GM12801 (cell line): Measurements from ENCODE around the gene DMXL1.

Source experiments
- TF ChIP-seq, protein P1 (sequence below): IDR thresholded peaks from one replicate; pipeline ENCODE4 v1.5.1; 2011; ENCODE audit warnings: control low read depth; ENCODE audit not compliant: insufficient read length; ENCODE audit errors: extremely low read depth

The DMXL1 gene, protein sequence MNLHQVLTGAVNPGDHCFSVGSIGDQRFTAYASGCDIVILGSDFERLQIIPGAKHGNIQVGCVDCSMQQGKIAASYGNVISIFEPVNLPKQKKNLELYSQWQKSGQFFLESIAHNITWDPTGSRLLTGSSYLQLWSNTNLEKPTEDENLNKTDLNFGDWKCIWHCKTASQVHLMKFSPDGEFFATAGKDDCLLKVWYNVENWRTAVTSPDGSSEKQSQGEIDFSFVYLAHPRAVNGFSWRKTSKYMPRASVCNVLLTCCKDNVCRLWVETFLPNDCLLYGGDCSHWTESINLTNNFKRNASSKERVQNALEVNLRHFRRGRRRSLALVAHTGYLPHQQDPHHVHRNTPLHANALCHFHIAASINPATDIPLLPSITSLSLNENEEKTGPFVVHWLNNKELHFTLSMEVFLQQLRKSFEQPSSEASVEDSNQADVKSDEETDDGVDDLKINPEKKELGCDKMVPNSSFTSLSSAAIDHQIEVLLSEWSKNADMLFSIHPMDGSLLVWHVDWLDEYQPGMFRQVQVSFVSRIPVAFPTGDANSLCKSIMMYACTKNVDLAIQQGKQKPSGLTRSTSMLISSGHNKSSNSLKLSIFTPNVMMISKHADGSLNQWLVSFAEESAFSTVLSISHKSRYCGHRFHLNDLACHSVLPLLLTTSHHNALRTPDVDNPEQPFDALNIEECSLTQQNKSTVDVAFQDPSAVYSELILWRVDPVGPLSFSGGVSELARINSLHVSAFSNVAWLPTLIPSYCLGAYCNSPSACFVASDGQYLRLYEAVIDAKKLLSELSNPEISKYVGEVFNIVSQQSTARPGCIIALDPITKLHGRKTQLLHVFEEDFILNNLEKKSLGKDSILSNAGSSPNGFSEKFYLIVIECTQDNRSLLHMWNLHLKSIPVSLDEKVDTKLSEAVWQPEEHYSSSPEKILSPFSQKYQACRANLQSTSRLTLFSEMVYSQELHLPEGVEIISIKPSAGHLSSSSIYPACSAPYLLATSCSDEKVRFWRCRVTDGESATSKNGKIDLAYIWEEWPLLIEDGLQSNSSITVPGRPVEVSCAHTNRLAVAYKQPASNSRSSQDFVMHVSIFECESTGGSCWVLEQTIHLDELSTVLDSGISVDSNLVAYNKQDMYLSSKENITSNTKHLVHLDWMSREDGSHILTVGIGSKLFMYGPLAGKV (N-terminal part only)

DNA sequence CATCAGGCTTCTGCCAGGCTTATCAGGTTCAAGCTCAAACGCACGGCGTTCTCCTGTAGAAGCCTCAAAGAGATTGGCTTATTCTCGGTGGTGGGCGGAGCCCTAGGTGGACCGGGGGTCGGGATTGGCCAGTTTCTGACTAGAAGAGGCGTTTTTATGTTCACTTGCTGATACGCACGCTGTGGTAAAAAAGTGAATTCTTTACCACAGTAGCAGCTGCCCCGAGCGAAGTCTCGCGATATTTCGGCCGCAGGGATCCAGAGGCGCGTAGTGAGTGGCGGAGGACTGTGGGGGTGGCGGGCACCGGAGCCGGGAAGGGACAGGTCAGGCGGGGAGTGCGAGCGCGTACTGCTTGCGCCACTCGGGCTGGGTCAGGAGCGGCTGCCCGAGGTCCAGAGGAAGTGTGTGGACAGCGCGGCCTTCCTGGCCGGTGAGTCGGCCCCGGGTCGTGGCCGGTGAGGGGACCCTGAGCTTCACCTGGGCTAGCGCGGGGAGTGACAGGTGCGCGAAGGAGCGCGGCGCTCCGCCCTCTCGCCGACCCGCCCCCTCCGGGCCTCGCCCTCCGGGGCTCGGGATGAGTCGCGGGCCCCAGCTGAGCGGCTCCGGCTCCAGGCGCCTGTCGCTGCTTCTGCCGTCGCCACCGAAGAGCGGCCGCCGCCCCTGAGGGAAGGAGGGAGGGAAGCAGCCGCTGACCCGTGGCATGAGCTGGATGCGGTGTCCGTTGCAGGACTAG is at the start of gene DMXL1:
TSS of gene DMXL1 (plus strand) at position 260 of the 733 bp plus-strand sequence. CDS start 483 bp downstream, outside the sequence.
- TF ChIP-seq, protein P1, sequence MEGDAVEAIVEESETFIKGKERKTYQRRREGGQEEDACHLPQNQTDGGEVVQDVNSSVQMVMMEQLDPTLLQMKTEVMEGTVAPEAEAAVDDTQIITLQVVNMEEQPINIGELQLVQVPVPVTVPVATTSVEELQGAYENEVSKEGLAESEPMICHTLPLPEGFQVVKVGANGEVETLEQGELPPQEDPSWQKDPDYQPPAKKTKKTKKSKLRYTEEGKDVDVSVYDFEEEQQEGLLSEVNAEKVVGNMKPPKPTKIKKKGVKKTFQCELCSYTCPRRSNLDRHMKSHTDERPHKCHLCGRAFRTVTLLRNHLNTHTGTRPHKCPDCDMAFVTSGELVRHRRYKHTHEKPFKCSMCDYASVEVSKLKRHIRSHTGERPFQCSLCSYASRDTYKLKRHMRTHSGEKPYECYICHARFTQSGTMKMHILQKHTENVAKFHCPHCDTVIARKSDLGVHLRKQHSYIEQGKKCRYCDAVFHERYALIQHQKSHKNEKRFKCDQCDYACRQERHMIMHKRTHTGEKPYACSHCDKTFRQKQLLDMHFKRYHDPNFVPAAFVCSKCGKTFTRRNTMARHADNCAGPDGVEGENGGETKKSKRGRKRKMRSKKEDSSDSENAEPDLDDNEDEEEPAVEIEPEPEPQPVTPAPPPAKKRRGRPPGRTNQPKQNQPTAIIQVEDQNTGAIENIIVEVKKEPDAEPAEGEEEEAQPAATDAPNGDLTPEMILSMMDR: no peak

DNA sequence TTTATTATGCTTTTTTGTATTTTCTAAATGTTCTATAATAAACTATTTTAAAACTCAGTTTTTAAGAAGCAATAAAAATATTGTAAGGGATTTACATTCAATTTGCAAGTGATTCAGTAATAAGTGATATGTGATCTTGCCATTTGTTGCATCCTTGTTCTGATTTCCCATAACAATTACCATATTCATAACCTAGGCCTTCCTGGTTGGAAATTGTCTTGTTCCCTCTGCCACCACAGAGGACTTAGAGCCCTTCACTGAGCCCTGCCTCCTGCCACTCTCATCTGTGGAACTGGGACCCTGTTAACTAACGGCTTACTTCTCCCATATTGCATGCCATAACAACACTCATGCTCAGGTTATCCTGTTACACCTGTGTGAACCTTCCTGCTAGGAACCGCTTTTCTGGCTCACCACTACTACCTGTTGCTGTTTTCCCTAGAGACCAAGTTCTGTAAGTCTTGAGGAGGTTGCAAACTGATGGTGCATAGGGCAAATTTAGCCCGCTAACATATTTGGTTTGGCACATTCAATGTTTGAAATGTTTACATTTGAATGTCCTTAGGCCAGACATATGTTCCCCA is 49.6 kb upstream of the DMXL1 start:
- TF ChIP-seq, protein P1: no peak

DNA sequence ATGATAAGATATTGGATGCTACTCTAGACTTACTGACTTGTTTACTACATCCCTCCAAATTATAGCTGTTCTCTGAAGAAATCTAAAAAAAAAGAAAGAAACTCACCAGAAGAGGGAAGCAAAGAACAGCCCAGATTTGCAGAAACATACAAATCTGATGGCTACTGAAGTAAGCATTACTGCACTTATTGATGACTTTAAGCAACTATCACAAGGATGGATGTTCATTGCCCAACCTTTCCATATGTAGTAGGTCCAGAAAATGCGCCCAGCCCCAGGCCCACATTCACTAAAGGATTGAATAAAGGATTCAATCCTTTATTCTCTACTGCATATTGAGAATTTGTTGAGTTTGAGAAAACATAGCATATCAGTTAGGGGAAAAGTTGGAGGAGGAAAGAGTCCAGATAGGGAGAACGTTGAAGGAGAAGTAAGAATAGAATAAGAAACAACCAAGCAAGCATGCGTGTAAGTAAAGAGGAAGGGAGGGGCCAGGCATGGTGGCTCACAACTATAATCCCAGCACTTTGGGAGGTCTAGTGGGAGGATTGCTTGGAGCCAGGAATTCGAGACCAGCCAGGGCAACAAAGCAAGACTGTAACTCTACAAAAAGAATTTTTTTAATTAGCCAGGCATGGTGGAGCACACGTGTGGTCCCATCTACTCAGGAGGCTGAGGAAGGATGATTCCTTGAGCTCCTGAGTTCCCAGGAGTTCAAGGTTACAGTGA is 48.7 kb upstream of the DMXL1 start:
- TF ChIP-seq, protein P1: no peak

DNA sequence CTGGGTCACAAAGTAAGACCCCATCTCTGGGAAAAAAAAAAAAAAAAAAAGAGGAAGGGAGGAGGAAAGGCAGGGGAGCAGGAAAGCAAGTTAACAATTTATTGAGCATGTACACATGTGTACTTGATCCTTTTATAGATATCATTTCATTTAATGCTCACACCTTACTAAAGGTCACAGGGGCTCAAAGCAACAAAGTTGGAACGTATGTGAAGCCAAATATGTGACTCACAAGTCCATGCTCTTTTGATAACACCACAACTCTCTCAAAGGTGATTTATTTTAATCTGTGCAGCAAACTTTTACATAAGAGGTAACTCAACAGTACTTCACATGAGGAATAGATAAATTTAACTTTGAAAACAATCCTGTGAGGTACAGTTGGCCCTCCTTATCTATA is 48.1 kb upstream of the DMXL1 start:
- TF ChIP-seq, protein P1: no peak

DNA sequence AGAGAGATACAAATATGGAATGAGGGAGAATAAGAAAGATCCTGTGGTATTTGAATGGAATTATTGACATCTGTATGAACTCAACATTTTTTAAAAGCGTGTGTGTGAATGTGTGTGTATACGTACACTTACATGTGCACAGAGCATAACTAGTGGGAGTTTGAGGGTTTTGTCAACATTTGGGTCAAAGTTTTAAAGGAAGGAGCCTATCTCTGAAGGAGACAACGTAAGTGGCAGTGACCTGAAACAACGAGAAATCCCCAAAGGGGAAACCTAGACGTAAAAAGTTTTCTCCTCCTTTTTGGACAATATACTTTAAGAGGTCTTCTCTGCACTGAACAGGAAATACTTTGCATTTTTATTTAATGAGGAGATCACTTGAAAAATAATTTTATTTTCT is 42.3 kb upstream of the DMXL1 start:
- TF ChIP-seq, protein P1: no peak

DNA sequence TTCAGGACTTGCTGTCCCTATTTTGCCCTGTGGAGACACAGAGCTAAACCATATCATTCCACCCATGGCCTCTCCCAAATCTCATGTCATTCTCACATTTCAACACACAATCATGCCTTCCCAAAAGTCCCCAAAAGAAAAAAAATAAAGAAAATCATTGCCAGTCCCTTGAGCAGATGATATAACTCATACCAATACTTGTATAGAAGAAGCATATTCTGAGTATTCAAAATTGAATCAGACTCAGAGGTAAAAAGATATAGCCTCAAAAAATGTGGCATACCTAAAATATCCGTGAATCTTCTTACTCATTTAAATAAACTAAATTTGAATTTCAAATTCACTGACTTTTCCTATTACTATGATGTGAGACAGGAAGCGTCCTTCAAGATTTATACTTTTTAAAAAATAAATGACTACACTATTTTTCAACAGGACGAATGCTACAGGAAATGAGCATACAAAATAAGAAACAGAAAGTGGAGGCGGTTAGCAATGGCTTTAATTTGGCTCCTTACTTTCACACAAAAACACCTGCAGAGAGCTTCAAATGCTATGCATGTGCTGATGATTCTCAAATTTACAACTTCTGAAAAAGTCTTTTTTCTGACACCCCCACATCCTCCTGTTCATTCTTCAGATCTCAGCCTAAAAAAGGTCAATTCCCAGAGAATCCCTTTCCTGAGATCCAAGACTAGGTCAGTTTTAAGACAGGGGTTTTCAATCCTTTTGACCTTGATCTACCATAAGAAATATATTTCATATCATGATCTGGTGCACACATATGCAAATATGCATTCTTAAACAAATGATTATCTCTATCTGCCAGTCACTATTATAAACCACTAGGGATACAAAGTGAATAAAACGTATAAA is 39.6 kb upstream of the DMXL1 start:
- TF ChIP-seq, protein P1: no peak
